Fibroblast of mammary gland (primary cell): ENCODE measurements around the gene SLC46A2.

Experiments
- DNase-seq: peaks from one replicate; pipeline ENCODE4 v3.0.0-alpha.2; 2010; ENCODE audit warnings: low read depth
- H3K4me3 ChIP-seq: 2 replicates; pipeline ENCODE4 v1.5.1; 2011; ENCODE audit warnings: low read depth, mild to moderate bottlenecking, low read length, moderate library complexity; ENCODE audit not compliant: control insufficient read depth
- TF ChIP-seq, protein P1 (sequence below): conservative IDR thresholded peaks from 2 replicates; pipeline ENCODE4 v1.5.1; 2011; ENCODE audit warnings: low read depth, low read length, inconsistent platforms; ENCODE audit not compliant: control insufficient read depth, insufficient read depth

The SLC46A2 gene, protein sequence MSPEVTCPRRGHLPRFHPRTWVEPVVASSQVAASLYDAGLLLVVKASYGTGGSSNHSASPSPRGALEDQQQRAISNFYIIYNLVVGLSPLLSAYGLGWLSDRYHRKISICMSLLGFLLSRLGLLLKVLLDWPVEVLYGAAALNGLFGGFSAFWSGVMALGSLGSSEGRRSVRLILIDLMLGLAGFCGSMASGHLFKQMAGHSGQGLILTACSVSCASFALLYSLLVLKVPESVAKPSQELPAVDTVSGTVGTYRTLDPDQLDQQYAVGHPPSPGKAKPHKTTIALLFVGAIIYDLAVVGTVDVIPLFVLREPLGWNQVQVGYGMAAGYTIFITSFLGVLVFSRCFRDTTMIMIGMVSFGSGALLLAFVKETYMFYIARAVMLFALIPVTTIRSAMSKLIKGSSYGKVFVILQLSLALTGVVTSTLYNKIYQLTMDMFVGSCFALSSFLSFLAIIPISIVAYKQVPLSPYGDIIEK

DNA sequence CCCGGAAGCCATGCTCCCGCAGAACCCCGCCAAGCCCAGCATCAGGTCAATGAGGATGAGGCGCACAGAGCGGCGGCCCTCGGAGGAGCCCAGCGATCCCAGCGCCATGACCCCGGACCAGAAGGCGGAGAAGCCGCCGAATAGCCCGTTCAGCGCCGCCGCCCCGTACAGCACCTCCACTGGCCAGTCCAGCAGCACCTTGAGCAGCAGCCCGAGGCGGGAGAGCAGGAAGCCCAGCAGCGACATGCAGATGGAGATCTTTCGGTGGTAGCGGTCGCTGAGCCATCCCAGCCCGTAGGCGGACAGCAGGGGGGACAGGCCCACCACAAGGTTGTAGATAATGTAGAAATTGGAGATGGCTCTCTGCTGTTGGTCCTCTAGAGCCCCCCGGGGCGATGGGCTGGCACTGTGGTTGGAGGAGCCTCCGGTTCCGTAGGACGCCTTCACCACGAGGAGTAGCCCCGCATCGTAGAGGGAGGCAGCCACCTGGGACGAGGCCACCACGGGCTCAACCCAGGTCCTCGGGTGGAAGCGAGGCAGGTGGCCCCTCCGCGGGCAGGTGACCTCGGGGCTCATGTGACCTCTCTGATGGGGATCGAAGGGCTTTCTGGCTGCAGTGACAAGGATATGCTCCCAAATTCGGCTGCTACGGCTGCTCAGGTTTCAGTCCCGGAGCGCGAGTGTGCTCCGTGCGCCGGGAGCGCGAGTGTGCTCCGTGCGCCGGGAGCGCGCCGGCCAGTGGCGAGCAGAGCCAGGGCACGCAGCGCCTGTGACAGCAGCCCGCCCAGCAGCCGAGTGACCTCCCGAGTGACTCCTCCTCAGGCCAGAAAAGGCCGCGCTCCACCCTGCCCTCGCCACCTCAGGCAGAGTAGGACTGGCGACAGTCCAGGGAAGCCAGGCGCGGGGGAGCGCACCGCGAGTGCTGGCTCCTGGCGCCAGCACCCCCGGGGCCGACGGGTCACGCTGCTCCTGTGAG is at the start of gene SLC46A2:
Gene SLC46A2, minus strand, starts transcription at position 771 of the 976 bp plus-strand sequence. Its CDS starts 195 bp downstream, at position 576.
- TF ChIP-seq, protein P1, sequence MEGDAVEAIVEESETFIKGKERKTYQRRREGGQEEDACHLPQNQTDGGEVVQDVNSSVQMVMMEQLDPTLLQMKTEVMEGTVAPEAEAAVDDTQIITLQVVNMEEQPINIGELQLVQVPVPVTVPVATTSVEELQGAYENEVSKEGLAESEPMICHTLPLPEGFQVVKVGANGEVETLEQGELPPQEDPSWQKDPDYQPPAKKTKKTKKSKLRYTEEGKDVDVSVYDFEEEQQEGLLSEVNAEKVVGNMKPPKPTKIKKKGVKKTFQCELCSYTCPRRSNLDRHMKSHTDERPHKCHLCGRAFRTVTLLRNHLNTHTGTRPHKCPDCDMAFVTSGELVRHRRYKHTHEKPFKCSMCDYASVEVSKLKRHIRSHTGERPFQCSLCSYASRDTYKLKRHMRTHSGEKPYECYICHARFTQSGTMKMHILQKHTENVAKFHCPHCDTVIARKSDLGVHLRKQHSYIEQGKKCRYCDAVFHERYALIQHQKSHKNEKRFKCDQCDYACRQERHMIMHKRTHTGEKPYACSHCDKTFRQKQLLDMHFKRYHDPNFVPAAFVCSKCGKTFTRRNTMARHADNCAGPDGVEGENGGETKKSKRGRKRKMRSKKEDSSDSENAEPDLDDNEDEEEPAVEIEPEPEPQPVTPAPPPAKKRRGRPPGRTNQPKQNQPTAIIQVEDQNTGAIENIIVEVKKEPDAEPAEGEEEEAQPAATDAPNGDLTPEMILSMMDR = no peak
- no peak for DNase-seq
- H3K4me3 ChIP-seq = peak within 1 kb of the TSS; percentile 23

DNA sequence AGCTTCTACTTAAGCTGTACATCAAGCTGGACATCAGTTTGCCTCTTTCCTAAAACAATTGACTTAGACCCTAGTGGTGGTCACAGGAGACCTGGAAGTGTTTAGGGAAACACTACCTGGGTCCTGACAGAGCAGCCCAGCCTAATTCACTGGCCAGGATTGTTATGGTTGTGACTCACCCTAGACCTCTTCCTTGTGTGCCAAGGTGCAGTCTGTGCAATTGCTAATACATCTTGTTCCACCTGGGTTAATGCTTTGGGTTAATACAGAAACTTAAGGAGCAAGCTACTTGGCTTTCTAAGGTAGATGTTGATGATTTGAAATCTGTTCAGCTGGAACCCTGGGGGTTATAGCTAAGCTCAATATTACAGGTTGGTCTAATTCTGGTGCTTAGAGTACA is 48.7 kb upstream of the SLC46A2 start:
- TF ChIP-seq, protein P1 = no peak
- no peak overlapping the region for H3K4me3 ChIP-seq
- DNase-seq = no peak

DNA sequence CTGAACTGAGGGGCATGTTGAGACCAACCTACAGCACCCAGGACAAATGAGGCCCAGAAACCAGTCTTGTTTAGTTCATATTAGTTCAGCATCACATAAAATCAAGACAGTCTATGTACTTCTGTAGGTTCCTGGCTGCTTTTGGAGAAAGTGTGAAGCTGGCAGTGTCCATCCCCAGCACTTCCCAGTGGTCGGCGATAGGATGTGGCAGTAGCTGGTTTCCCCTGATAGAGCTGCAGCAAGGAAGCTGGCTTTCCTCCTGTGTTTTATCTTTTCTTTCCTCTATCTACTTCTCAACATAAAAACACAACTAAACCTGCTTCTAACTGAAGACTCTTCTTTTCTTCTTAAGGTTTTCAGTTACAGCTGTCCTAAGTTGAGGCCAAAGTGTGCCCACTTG is 43.0 kb upstream of the SLC46A2 start:
- TF ChIP-seq, protein P1 = no peak
- no peak for DNase-seq
- H3K4me3 ChIP-seq = no peak overlapping the region

DNA sequence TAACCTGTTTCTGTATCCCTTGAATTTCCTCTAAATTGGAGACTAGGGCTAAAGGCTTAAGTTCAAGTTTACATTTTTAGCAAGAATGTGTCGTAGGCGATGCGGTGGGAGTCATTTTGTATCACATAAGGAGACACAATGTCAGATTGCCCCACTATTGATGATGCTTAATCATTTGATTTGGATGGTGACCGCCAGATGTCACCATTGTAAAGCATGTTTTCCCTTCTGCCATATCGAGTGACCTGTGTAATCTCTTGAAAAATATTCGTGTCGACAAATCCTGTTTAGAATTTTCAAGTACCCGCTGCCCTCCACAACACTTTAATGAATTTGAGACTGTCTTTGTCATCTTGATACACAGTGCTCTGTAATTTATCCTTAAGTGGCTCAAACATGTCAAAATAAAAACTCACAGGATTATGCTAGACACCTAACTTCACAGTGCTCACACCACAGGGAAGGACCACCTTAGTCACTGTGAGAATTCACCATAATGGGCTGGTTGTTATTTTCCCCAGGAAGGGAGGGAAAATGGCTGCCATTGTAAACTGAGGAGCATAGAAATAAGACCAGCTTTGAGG is 34.5 kb upstream of the SLC46A2 start:
- TF ChIP-seq, protein P1 = peak; percentile 47
- H3K4me3 ChIP-seq = no peak overlapping the region
- peak; percentile 63 for DNase-seq

DNA sequence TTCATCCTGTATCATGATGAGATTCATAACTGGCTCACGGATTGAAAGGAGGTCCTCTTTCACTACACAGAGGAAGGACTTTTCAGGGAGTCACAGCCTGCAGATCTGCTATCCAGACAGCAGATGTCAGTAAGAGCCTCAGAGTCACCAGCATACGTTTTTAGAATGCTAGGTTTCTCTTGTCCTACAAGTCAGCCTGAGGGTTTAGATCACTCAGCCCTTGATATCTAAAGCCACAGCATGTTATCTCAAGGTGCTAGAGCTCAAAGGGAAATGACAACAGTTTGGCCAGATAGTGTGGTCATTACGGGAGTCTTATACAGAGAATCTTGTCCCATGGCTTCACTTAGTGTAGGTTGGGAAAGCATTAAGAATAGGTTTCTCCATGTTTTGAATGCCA is 30.9 kb upstream of the SLC46A2 start:
- peak; percentile 73 for DNase-seq
- TF ChIP-seq, protein P1 = peak; percentile 77
- no peak overlapping the region for H3K4me3 ChIP-seq

DNA sequence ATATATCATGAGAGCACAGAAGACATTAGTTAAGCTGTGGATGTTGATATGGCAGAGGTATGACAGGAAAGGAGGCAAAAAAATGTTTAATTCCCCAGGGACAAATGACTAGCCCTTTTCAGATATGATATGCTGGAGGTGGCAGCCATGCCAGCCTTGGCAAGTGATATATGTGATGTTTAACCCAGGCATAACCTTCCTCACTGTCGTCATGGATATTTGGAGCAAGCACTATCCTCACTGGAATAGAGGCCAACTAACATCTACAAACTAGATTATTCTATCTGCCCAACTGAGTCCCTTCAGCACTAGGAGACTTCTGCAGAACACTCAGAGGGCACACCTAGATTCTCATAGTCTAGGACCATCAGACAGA is 27.3 kb upstream of the SLC46A2 start:
- DNase-seq = no peak
- H3K4me3 ChIP-seq = no peak overlapping the region
- TF ChIP-seq, protein P1 = no peak
